ENCODE data around the gene SLC23A3.
"Not testable (repeated sequence)": the region's sequence is repeated elsewhere in the genome, so short reads cannot be mapped to it uniquely, and the experiment has no call there.

SLC23A3 gene

DNA sequence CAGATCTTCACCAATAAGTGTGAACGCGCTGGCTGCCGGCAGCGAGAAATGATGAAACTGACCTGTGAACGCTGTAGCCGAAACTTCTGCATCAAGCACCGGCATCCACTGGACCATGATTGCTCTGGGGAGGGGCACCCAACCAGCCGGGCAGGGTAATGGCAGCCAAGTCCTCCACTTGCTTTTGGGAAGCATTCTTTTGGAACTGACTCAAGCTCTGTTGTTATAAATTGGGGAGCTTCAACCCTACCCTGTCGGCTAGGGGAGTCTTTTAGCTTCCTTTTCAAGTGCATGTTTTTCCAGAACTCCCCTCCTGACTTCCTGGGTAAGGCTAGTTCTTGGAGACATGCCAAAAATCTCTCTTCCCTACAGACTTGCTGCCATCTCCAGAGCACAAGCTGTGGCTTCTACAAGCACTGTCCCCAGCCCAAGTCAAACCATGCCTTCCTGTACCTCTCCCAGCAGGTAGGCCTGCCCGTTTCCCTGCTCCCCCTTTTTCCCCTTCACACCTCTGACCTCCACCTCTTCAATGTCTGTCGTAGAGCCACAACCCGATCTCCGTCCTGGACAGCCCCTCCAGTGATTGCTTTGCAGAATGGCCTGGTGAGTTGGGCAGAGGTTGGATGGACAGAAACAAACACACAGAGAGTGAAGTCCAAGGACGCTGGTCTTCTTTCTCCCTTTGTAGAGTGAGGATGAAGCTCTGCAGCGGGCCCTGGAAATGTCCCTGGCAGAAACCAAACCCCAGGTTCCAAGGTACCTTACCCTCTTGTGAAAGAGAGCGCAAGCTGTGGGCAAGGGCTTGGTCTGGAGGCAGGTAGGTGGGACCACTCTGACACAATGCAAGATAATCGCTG lies 38.3 kb upstream of the SLC23A3 start:
- DNase-seq (ENCODE audit: low read depth): peak; percentile 60
- TF ChIP-seq, protein P1, sequence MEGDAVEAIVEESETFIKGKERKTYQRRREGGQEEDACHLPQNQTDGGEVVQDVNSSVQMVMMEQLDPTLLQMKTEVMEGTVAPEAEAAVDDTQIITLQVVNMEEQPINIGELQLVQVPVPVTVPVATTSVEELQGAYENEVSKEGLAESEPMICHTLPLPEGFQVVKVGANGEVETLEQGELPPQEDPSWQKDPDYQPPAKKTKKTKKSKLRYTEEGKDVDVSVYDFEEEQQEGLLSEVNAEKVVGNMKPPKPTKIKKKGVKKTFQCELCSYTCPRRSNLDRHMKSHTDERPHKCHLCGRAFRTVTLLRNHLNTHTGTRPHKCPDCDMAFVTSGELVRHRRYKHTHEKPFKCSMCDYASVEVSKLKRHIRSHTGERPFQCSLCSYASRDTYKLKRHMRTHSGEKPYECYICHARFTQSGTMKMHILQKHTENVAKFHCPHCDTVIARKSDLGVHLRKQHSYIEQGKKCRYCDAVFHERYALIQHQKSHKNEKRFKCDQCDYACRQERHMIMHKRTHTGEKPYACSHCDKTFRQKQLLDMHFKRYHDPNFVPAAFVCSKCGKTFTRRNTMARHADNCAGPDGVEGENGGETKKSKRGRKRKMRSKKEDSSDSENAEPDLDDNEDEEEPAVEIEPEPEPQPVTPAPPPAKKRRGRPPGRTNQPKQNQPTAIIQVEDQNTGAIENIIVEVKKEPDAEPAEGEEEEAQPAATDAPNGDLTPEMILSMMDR (IDR thresholded peaks at IDR 0.05; ENCODE audit: low read length, missing control alignments): no peak
- H3K4me3 ChIP-seq (replicated peaks; ENCODE audit: low read depth, low read length): peak overlapping the region; percentile 73

- TF ChIP-seq, protein P1 (IDR thresholded peaks at IDR 0.05; ENCODE audit: low read length, missing control alignments): no peak
- peak overlapping the region; percentile 73 for H3K4me3 ChIP-seq (replicated peaks; ENCODE audit: low read depth, low read length)
- DNase-seq (ENCODE audit: low read depth): no peak
Observed at GRCh38 chr2:219207134-219207883, 37.5 kb upstream of the SLC23A3 start.

- TF ChIP-seq, protein P1 (IDR thresholded peaks at IDR 0.05; ENCODE audit: low read length, missing control alignments): peak; percentile 1
- peak within 1 kb of the TSS; percentile 73 for H3K4me3 ChIP-seq (replicated peaks; ENCODE audit: low read depth, low read length)
- peak; percentile 92 for DNase-seq (ENCODE audit: low read depth)
Observed at GRCh38 chr2:219206328-219207133, 36.7 kb upstream of the SLC23A3 start, which contains the start of gene ZFAND2B. Gene ZFAND2B, plus strand, starts transcription at chr2:219206782. Its CDS starts 206 bp downstream, at chr2:219206988.

- peak overlapping the region; percentile 73 for H3K4me3 ChIP-seq (replicated peaks; ENCODE audit: low read depth, low read length)
- no peak for DNase-seq (ENCODE audit: low read depth)
- TF ChIP-seq, protein P1 (IDR thresholded peaks at IDR 0.05; ENCODE audit: low read length, missing control alignments): no peak
Observed at GRCh38 chr2:219205981-219206327, 36.1 kb upstream of the SLC23A3 start.

GRCh38 chr2:219205165-219205538 lies 35.3 kb upstream of the SLC23A3 start:
- TF ChIP-seq, protein P1 (IDR thresholded peaks at IDR 0.05; ENCODE audit: low read length, missing control alignments): no peak
- H3K4me3 ChIP-seq (replicated peaks; ENCODE audit: low read depth, low read length): no peak overlapping the region
- no peak for DNase-seq (ENCODE audit: low read depth)

GRCh38 chr2:219204425-219205164 lies 34.8 kb upstream of the SLC23A3 start:
- TF ChIP-seq, protein P1 (IDR thresholded peaks at IDR 0.05; ENCODE audit: low read length, missing control alignments): no peak
- no peak overlapping the region for H3K4me3 ChIP-seq (replicated peaks; ENCODE audit: low read depth, low read length)
- no peak for DNase-seq (ENCODE audit: low read depth)

- not testable (repeated sequence) for DNase-seq (ENCODE audit: low read depth); H3K4me3 ChIP-seq (replicated peaks; ENCODE audit: low read depth, low read length)
Observed at GRCh38 chr2:219201331-219201730, 31.5 kb upstream of the SLC23A3 start.

GRCh38 chr2:219200502-219201326 lies 30.9 kb upstream of the SLC23A3 start:
- DNase-seq (ENCODE audit: low read depth); H3K4me3 ChIP-seq (replicated peaks; ENCODE audit: low read depth, low read length): not testable (repeated sequence)
